DMS153 treated with DMSO at 0.1 percent for 48 hours (cell line): Measurements from ENCODE around the gene RERE.
"Not testable (repeated sequence)": the region's sequence is repeated elsewhere in the genome, so short reads cannot be mapped to it uniquely, and the experiment has no call there.

Source experiments
- DNase-seq: peaks from one replicate; lab custom pipeline; 2025; ENCODE audit not compliant: unreplicated experiment; lab: John Stamatoyannopoulos, UW

Gene RERE

DNA sequence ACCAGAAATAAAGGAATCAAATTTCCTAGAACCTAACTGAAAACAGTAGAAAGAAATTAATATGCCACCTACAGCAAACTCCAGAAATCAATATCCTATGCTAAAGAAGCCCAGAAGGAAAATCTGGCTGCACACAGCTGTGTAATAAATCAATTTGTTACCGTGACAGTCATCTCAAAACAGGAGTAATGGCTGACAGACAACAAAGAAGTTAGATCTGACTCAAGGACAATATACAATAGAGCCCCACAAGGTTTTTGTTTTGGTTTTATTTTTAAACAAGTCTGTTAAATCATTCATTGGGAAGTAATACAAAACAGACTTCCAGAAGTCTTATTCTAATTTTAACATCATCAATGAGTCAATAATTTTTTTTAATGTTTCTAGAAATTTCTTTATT is 168.4 kb downstream of the RERE start:
- no peak for DNase-seq

DNA sequence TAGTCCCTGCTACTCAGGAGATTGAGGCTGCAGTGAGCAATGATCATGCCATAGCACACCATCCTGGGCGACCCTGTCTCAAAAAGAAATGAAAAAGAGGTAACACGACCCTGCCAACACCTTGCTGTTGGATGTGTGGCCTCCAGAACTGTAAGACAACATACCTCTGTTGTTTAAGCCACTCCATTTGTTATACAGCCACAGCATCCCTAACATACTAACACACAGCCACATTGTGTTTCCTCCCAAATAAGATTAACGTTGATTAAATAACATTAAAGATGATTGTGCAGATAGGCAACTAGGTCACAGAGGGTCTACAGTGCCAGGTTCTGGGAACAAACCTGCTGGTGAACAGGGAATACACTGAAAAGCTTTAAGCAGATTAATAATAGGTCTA is 170.4 kb downstream of the RERE start:
- DNase-seq = no peak

DNA sequence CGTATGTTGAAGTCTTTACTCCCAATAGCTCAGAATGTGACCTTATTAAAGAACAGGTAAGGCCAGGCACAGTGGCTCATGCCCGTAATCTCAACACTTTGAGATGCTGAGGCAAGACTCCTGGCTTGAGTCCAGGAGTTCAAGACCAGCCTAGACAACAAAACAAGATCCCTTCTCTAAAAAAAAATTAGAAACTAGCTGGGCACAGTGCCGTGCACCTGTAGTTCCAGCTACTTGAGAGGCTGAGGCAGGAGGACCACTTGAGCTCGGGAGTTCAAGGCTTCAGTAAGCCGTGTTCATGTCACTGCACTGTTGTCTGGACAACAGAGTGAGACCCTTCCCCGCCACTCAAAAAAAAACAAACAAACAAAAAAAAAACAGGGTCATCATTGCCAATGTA is 171.3 kb downstream of the RERE start:
- no peak for DNase-seq

DNA sequence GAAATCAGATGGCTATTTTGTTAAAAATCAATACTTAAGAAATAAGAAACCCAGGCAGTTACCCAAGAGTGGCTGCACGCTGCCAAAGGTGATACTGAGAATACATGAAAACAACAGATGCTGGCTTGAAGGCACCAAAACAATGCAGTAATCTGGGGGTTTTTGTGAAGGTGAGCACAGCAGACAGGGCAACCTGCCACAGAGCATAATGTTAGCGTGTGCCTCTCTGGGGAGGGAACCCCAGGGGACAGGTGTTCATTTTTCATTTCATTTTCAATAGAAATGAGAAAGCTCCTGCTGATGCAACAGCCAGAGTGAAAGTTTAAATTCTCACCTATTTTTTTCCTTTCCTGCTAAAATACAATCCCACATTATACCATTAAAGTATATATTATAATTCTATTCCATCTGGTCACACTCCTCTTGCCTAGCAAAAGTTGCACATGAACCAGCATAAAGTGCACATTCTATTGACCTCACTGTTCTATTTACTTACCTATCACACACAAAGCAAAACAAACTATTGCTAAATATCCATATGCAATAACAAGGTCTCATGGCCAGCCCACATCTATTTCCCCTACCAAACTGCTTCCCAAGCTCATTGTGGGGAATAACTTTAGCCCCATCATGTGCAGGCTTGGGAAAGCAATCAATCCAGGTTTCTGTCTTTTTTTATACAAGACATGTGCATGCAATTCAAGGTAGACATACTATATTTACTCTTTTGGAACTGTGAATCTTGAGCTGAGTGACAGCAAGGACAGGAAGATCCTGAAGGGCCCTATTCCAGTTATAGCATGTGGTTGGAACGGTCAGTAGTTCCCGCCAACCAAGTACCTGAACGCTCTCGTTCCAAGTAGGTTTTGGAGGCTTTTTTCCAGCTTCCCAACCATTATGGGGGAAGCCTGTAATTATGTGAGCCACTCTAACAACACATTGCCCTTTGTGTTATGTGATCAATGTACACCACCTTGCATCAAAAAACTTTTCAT is 173.6 kb downstream of the RERE start:
- DNase-seq = no peak

DNA sequence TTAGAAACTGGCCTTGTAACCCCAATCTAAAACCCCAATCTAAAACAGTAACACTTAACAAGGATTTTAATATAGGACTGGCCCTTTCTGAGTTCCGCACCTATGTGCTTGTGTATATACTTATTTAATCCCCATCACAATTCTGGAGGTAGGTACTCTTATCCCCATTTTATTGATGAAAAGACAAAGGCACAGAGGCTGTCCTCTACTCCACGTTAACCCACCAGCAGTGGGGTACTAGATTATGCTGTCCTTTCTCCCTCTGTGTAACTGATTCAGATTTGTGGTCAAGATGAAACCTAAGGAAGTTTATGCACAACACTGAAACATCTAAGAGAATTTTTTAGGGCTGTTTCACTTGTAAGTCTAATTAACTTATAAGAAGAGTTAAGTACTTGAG is 175.3 kb downstream of the RERE start:
- DNase-seq = no peak

DNA sequence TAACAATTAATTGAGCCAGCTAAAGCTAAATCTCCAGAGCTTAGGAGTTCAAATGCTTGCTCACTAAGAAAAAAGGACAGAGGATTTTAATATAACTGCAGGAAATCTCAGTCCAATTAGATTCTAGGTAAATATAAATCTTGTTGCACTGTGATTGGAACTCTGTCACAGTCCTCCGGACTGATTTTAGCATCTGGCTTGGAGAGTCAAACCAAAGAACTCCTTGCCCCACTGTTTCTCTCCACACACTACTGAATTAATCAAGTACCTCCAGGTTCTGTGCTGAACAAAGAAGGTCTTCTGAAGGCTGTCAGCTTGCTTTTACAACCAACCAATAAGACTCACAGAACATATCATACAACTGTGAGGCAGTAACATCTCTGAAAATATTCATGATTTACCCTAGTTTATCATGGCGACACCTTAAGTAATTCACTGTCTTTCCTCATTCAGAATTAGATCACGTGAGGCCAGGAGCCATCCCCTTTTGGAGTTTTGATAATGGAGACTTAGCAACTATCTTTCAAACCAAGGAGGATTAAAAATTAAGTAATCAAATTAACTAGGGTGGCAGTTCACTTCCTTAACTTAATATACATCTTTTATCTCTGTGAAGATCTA is 176.0 kb downstream of the RERE start:
- no peak for DNase-seq

DNA sequence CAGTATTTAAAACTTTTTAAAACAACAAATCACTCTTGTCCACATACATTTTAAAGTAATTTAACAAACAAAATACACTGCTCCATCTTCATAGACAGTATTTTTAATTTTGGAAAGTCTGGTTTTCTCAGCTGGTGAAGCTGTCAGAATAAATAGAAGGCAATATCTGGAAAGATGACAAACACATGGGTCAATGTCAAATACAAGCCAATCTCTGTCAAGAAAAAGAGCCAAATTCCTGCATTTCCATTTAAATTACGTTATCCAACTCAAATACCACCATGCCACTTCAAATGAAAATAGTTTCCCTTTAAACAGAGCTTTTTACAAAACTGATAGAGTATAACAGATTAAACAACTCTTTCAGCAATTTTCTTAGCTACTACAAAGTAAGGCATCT is 176.5 kb downstream of the RERE start:
- DNase-seq = no peak

DNA sequence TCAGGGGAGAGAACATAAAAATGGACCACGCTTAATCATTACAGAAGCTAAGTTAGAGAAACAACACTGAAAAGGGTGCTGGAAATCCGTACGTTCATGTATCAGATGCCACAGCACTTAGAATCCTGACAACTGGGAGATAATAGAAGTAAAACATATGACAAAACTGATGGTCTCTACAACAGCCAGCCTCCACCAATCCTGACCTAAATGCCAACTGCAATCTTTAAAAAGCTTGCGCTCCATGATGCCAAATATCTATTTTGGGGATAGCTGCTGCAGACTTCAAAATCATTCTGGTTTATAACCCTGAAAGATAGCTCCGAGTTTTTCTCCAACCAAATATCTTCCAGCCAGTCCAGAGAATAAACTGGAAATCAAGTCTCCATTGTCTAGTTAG is 178.3 kb downstream of the RERE start:
- no peak for DNase-seq

DNA sequence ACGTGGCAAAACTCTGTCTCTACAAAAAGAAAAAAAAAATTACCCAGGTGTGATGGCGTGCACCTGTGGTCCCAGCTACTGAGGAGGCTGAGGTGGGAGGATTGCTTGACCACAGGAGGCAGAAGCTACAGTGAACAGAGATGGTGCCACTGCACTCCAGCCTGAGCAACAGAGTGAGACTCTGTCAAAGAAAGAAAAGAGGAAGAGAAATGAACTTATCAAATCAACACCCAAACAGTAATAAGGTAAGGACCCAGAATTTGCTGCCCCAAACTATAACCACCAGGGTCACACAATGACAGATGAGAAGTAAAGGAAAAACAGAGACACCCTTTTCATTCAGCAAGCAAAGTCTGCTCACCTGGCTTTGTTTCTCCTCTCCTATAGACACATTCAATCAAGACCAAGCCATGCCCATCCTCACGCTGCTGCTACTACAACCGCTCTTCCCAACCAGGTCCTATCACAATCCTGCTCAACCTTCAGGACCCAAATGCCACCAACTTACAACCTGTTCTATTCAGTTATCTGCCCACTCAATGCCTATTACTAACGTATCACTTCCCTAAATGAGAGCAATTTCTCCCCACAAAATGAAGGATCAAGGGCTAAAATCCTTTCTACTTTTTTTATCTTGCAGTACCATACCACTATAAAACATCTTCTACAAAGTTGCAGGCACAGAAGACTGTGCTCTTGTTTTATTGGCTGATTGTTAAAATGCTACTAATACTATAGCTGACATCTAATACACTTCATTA is 183.5 kb downstream of the RERE start:
- DNase-seq = no peak

DNA sequence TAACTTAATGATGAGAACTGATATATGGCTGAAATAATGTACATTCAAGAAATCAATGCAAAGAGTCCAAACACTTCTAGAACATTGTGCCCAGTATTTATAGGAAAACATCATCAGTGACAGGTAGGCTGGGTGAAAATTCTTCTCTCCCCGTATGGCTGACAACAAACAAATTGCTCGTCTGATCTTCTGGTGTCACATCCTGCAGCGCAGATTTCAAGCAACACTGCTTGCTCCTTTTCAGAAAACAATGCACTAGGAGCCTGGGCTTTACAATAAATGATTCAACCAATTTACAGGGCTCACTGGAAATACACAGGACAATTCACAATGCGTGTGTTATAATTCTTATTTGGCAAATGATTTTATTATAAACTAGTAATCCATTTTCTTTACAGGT is 185.3 kb downstream of the RERE start:
- DNase-seq = no peak

DNA sequence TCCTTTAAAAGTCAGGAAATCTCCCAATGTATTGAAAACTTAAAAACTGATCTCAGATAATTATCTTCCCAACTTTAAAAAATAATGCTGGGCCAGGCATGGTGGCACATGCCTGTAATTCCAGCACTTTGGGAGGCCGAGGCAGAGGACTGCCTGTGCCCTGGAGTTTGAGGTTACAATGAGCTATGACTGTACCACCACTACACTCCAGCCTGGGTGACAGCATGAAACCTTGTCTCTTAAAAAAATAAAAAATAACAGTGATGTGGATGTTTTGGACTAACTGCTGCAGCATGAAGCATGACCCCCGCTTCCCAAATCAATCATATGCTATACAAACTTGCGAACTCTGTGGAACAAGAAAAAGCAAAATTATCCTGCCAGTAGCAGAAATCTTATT is 186.3 kb downstream of the RERE start:
- no peak for DNase-seq

DNA sequence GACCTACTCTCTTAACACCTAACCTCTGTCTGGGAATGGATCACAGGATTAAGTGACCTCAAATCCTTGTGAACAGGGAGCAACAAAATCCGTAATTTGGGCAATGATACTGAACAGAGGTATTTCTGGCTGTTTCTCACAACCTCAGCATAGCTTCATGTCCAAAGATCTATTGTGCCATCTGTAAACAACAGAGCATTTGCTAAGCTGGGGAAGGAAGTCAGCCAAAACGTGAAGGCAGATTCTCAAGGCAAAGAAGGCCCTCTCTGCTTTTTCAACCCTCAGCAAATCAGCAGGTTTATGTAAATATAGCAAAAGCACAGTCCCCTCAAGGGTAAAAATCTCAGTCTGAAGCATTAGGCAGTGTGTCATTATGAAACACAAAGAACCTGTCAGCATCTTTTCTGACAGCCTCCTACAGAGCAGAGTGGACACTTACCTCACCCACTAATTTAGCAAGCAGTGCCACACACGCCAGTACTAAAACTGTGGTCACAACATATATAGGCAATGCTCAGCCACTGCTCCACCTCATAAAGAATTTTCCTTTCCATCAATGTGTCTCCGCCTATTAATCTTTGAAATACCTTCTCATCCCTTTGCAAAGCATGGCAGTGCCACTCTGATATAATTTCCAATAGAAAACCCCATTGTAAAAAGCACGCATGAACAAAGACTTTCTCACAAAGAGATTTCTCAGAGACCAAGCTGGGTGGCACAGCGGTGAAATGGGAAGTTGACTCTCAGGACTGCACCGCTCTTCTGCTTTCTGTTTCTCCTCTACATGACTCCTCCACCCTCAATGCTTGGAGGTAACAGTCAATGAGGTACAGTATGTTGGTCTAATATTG is 188.0 kb downstream of the RERE start:
- DNase-seq = no peak

DNA sequence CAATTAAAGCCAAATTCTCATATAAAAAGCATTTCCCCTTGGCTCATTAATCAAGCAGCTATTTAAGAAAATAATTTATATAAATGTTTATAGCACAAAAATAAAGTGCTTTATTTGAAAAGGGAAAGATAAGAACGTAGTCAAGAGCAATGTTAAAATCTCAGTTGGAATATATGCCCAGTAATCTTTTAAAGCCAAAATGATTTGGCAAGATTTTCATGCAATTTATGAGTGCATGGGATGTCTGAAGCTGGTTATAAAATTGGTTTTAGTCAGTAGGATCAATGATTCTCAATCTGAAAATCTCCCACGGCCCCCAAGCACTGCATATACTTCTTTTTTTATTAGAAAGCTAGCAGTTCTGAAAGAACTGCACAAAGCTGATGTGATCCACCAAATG is 188.8 kb downstream of the RERE start:
- no peak for DNase-seq

DNA sequence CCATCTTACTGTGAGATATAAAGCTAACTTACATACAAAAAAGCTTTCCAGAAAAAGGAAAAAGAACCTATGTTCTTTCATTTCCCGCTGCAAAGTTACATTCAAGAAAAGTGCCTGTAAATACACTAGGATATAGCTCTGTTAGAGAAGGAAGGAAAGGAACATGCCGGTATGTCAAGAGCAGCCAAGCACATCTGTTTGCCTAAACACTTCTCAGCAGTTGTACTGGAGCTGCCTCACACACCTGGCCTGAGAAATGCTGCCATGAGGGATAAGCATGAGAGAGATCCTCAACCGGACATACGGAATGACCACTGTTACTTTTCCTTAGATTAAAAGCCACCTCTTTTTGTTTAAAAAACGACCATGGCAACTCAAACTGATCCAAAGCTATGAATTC is 189.7 kb downstream of the RERE start:
- no peak for DNase-seq

DNA sequence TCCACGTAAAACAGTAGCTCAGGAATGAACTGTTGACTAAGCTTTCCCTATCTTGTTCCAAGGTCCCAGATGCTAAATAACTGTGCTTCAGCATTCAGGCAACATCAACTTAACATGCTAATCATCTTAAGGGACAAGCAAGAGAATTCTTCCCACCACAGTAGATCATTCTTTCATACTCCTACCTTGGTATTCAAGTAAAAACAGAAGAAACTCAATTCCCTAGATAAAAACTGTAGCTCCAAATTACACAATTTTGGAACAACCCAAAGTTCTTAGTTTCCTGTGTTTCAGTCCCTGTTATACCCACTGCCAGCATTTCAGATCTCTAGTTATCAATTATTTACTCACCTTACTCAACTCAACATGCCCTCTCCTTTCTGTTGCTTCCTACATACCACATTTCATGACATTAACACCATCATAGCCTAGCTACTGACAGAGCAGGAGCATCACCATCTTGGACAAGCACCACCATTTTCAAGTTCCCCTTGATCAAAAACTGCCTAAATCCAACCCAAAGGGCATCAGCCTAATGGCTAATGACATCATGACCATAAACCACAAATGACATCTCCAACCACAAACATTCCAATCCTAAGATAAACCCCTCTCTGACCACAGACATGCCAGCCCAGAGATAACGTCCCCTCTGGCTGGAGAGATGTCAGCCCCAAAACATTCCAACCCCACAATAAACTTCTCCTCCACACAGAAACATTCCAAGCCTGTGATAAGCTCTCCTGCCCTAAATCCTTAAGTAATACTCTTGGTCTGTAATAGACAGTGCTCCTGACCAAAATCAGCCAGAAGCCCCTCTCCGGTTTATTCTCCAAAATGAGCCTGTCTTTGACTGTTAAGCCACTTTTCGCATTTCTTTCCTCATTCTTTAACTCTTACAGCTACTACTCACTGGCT is 191.2 kb downstream of the RERE start:
- DNase-seq = no peak

DNA sequence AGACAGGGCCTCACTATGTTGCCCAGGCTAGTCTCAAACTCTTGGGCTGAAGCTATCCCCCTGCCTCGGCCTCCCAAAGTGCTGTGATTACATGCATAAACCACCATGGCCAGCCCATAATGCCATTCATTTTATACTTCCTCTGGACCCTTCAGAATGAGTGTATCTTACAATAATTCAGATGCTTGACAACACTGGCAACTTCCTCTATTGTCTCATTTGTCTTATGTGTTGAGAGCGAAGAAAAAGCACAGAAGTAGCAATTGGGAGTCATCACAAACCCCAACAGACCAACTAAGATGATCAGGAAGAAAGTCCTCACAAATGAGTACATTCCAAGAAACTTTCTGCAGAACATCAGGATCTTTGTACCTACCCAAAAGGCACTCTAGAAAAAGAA is 191.9 kb downstream of the RERE start:
- DNase-seq = no peak

DNA sequence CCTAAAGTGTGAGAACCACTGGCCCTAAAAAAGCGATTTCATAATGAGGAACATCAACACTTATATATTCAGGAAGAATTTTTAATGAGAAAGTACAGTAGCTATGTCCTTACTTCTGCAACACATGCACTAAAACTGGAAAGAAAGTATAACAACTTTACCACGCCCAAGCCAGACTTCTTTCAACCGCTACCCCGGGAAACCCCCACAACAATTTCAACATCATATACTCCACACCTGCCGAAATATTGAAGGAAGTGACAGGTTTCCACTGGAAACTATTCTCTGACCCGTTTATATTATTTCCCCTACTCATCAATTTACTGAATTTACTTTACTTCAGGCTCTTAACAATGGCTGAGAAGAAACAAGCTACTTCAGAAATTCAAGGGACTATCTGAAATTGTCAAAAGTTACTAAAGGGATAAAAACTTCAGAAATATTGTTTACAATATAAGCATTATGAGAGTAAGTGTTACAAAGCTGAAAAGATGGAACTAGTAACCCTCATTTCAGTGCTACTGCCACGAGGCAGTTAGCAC is 193.7 kb downstream of the RERE start:
- not testable (repeated sequence) for DNase-seq

DNA sequence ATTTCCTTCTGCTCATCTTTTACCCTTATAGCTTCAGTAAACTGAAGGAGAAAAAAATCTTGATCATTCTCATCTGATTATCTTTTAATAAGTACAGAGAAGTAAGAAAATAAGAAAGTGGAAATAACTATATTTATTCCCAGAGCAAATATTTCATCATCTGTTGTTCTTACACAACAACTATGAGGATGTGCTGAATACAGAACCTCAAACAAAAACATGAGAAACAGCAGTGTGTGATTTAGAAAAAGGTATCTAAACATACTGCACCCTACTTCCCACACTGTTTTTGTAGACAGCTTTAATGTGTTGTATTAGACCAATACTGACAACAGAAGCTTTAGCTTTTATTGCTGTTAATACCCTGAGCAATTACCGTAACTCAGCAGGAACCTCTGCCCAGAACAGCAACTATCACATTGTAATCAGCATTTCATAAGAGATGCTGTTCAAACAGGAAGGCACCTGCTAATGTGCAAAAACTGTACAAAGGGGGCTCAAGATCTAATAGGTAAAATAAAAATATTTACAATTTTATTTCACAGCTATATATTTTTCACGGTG is 195.6 kb downstream of the RERE start:
- DNase-seq = peak; percentile 74

DNA sequence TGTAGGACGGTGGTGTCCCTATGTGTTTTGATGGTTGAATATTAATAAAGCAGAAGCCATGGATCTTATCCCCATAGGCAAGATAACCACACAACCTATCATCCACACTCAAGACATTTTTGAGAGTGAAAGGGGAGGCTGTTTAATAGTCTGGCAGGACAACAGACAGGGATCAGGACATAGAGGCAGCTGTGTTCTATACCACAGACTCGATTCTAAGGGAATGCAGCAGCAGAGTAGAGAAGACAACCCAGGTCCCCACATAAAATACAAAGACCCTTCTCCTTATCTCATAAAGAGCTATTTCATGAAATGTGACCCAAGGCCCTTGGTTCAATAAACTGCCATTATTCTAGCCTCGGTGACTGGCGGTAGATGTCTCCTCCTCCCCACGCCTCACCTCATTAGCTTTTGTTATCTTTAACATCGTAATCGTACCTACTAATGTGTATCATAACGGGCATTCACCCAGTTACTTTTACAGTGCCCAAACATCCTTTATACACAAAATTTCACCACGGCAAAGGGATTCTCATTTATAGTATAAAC is 196.3 kb downstream of the RERE start:
- peak; percentile 58 for DNase-seq
